Suprapubic skin (tissue), 4 donors: ENCODE data around the gene FOXB1.

Experiments used
- CTCF ChIP-seq, 2 donors: fragments of 200-600 bp in 1 of 2; fragments of 450-650 bp in 1 of 2; sonication (generic) in 1 of 2; IDR thresholded peaks; one replicate each; pipeline ENCODE4 v1.5.1; 2016 to 2019; ENCODE audit warnings: antibody characterized with exemption in 2 of 2, mild to moderate bottlenecking in 1 of 2, moderate library complexity in 1 of 2
- EP300 ChIP-seq: sonication (generic); formaldehyde crosslinking; IDR thresholded peaks from one replicate; pipeline ENCODE4 v1.6.1; 2017; ENCODE audit warnings: antibody characterized with exemption
- POLR2A ChIP-seq, 2 donors: fragments of 450-650 bp; IDR thresholded peaks; one replicate each; pipeline ENCODE4 v1.6.1; 2017; ENCODE audit warnings: antibody characterized with exemption in 2 of 2, mild to moderate bottlenecking in 2 of 2, moderate library complexity in 2 of 2
- POLR2AphosphoS5 ChIP-seq, 3 donors: sonication (generic); formaldehyde crosslinking; IDR thresholded peaks; one replicate each; pipeline ENCODE4 v1.6.1; 2017; ENCODE audit warnings: antibody characterized with exemption in 3 of 3

- TF ChIP-seq EP300 (no peak), CTCF (IDR thresholded peaks at IDR 0.05) (no peak), POLR2A (IDR thresholded peaks at IDR 0.05) (no peak), POLR2AphosphoS5 (IDR thresholded peaks at IDR 0.05) (no peak)
These were observed 2.2 kb downstream of the FOXB1 start for GRCh38 chr15:60006203-60006862.
